Activated CD4-positive, CD25-positive, alpha-beta regulatory T cell treated with anti-CD3 and anti-CD28 coated beads, Interleukin-2, amount 50 U/mL, for 24 hours (primary cell): ENCODE measurements around the gene HOXC6.

Experiments
- ATAC-seq, 2 donors: fragments of 150-1000 bp; cut with Tn5 transposase; one replicate each; pipeline ENCODE4 v1.10.0; 2021; ENCODE audit warnings: mild to moderate bottlenecking in 1 of 2, moderate library complexity in 1 of 2

Gene HOXC6

GRCh38 chr12:54028314-54029201, at the start of gene HOXC6:
TSS of gene HOXC6 (plus strand) at chr12:54028440. CDS start at chr12:54028522, 82 bp downstream.
- ATAC-seq = no peak

- ATAC-seq = no peak
These were observed 49.5 kb upstream of the HOXC6 start for GRCh38 chr12:53978477-53979356.

- ATAC-seq = no peak
These were observed 48.0 kb upstream of the HOXC6 start for GRCh38 chr12:53980104-53980801.

- ATAC-seq = no peak
These were observed 47.3 kb upstream of the HOXC6 start for GRCh38 chr12:53980802-53981496.

- ATAC-seq = no peak
These were observed 46.3 kb upstream of the HOXC6 start for GRCh38 chr12:53981634-53982565.

- ATAC-seq = no peak
These were observed 45.3 kb upstream of the HOXC6 start for GRCh38 chr12:53982648-53983567.

GRCh38 chr12:53983568-53983949, 44.7 kb upstream of the HOXC6 start:
- no peak for ATAC-seq

- no peak for ATAC-seq
These were observed 44.2 kb upstream of the HOXC6 start for GRCh38 chr12:53983950-53984572.

- peak in 1 of 2 donors; percentile 55 for ATAC-seq
These were observed 43.1 kb upstream of the HOXC6 start, which contains the start of gene HOXC10 for GRCh38 chr12:53984901-53985691. TSS of gene HOXC10 (plus strand) at chr12:53985146. CDS start at chr12:53985260, 114 bp downstream.

- no peak for ATAC-seq
These were observed 42.6 kb upstream of the HOXC6 start for GRCh38 chr12:53985692-53985993.

GRCh38 chr12:53985994-53986685, 42.1 kb upstream of the HOXC6 start:
- ATAC-seq = no peak

- ATAC-seq = no peak
These were observed 41.4 kb upstream of the HOXC6 start for GRCh38 chr12:53986686-53987483.

GRCh38 chr12:53987787-53988230, 40.4 kb upstream of the HOXC6 start:
- ATAC-seq = no peak

GRCh38 chr12:53988541-53989226, 39.6 kb upstream of the HOXC6 start:
- no peak for ATAC-seq

- no peak for ATAC-seq
These were observed 38.8 kb upstream of the HOXC6 start for GRCh38 chr12:53989227-53990113.
